Peyer's patch (tissue), 4 donors: Measurements from ENCODE around the gene CDKAL1. TPM values are rescaled to one million over a fixed set of nuclear protein-coding genes. Genes with fewer than 3 reads are reported as not detected.

Source experiments
- DNase-seq, 3 donors: peaks; one replicate each; pipeline ENCODE4 v3.0.0-alpha.2; 2017 to 2019
- H3K27ac ChIP-seq, 4 donors: fragments of 200-600 bp; sonication (generic); one replicate each; pipeline ENCODE4 v1.5.1; 2016 to 2019
- H3K27me3 ChIP-seq, 2 donors: fragments of 200-600 bp; sonication (generic); one replicate each; pipeline ENCODE4 v1.5.1; 2019
- H3K36me3 ChIP-seq, 3 donors: fragments of 200-600 bp; sonication (generic); one replicate each; pipeline ENCODE4 v1.5.1; 2016 to 2019
- H3K4me1 ChIP-seq, 4 donors: fragments of 200-600 bp; sonication (generic); one replicate each; pipeline ENCODE4 v1.5.1; 2016 to 2019
- H3K4me3 ChIP-seq, 4 donors: fragments of 200-600 bp; sonication (generic); 1 replicate in 3 of 4; 2 replicates in 1 of 4; pipeline ENCODE4 v1.5.1; 2016 to 2019; ENCODE audit warnings: mild to moderate bottlenecking in 1 of 4
- H3K9me3 ChIP-seq, 4 donors: fragments of 200-600 bp; sonication (generic); one replicate each; pipeline ENCODE4 v1.5.1; 2016 to 2019; ENCODE audit warnings: mild to moderate bottlenecking in 1 of 4
- POLR2A ChIP-seq, 2 donors: fragments of 450-650 bp; IDR thresholded peaks; one replicate each; pipeline ENCODE4 v1.5.1; 2017; ENCODE audit warnings: antibody characterized with exemption in 2 of 2, mild to moderate bottlenecking in 2 of 2, moderate library complexity in 2 of 2
- total RNA-seq, 4 donors: library from RNA; depleted of rRNA; stranded (reverse); fragments of >200 nt; gene quantifications; one replicate each; pipeline ENCODE4 v1.1.0, GENCODE V29; 2016
- TF ChIP-seq, protein P1 (sequence below), 6 experiments: fragments of 450-650 bp in 4 of 6; fragments of 200-600 bp in 2 of 6; sonication (generic) in 1 of 6; IDR thresholded peaks; one replicate each; pipeline ENCODE4 v1.5.1; 2017 to 2019; ENCODE audit warnings: antibody characterized with exemption in 6 of 6, mild to moderate bottlenecking in 3 of 6, moderate library complexity in 1 of 6

CDKAL1 gene
- total RNA-seq, 4 donors from 2014 or later: 10.3 to 31.4 (median 11.6) TPM

DNA sequence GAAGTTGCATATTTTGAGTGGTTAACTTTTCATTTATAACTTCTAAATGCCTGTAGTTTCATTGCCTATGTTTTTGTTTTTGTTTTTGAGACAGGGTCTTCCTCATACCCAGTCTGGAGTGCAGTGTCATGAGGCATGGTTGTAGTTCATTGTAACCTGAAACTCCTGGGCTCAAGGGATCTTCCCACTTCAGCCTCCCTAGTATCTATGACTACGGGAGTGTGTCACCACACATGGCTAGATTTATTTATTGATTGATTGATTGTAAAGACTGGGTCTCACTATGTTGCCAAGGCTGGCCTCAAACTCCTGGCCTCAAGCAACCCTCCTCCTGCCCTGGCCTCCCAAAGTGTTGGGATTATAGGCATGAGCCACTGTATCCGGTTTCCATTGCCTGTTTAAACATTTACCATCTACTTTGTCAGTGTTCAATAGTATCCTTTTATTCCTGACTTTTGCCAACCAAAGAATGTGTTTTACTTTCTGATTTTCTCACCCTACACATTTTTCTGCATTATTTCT lies 144.6 kb downstream of the CDKAL1 start:
- no peaks in the 10 kb centered on the region for H3K27me3 ChIP-seq
- TF ChIP-seq, protein P1, sequence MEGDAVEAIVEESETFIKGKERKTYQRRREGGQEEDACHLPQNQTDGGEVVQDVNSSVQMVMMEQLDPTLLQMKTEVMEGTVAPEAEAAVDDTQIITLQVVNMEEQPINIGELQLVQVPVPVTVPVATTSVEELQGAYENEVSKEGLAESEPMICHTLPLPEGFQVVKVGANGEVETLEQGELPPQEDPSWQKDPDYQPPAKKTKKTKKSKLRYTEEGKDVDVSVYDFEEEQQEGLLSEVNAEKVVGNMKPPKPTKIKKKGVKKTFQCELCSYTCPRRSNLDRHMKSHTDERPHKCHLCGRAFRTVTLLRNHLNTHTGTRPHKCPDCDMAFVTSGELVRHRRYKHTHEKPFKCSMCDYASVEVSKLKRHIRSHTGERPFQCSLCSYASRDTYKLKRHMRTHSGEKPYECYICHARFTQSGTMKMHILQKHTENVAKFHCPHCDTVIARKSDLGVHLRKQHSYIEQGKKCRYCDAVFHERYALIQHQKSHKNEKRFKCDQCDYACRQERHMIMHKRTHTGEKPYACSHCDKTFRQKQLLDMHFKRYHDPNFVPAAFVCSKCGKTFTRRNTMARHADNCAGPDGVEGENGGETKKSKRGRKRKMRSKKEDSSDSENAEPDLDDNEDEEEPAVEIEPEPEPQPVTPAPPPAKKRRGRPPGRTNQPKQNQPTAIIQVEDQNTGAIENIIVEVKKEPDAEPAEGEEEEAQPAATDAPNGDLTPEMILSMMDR (IDR thresholded peaks at IDR 0.05): no peak
- no peak for TF ChIP-seq POLR2A (IDR thresholded peaks at IDR 0.05)

DNA sequence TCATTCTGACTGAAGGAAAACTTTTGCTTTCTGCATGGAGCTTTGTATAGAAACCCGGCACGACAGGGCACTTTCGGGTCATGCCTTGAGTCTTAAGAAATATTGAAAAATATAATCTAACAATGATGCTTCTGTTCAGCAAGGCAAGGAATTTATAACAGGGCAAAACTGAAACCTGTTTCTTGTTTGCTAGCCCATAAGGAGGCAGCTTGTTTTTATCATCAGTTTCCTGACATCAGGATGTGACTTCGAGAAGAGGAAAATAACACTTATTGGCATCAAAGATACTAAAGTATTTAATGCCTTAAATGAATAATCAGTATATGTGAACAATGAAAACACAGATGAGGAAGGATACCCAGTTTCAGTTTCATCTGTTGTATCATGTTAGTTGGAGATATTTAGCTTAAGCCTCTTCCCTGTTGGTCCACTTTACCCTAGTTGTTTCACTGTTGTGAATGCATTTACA lies 146.5 kb downstream of the CDKAL1 start:
- no peaks in the 10 kb centered on the region for H3K36me3 ChIP-seq
- TF ChIP-seq, protein P1 (IDR thresholded peaks at IDR 0.05): no peak
- no peak for TF ChIP-seq POLR2A (IDR thresholded peaks at IDR 0.05)
- H3K27ac ChIP-seq: no peak overlapping the region
- no peaks in the 10 kb centered on the region for H3K4me1 ChIP-seq
- H3K9me3 ChIP-seq: no peaks in the 10 kb centered on the region
- DNase-seq: no peak
- H3K27me3 ChIP-seq: no peaks in the 10 kb centered on the region
- H3K4me3 ChIP-seq: no peak overlapping the region

More for the DNA sequence above, 144.6 kb downstream of the CDKAL1 start:
- DNase-seq: no peak
- no peaks in the 10 kb centered on the region for H3K9me3 ChIP-seq
- no peaks in the 10 kb centered on the region for H3K4me1 ChIP-seq
- H3K36me3 ChIP-seq: no peaks in the 10 kb centered on the region
- no peak overlapping the region for H3K4me3 ChIP-seq
- no peak overlapping the region for H3K27ac ChIP-seq

DNA sequence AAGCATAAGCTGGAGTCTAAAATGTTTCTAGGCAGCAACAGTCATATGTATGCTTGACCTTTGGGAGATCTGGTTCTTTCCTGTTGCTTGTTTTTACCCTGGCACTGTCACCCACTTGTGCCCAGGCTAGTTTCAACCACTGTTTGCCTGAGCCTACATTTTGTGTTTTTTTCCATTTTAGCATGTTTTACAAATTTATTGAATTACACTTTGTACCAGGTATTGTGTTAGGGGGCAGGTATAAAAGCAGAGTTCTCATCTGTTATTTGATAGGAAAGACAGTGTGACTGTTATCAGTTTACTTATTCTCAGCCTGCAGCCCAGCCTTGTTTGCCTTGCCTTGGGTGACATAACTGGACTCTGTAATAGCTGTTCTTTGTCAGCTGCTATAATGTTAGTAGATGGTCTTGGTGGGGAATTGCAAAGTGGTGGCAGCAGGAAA lies 147.0 kb downstream of the CDKAL1 start:
- no peaks in the 10 kb centered on the region for H3K36me3 ChIP-seq
- H3K27ac ChIP-seq: no peak overlapping the region
- no peak overlapping the region for H3K4me3 ChIP-seq
- no peak for DNase-seq
- TF ChIP-seq, protein P1 (IDR thresholded peaks at IDR 0.05): no peak
- TF ChIP-seq POLR2A (IDR thresholded peaks at IDR 0.05): no peak
- H3K4me1 ChIP-seq: no peaks in the 10 kb centered on the region
- no peaks in the 10 kb centered on the region for H3K27me3 ChIP-seq
- no peaks in the 10 kb centered on the region for H3K9me3 ChIP-seq

DNA sequence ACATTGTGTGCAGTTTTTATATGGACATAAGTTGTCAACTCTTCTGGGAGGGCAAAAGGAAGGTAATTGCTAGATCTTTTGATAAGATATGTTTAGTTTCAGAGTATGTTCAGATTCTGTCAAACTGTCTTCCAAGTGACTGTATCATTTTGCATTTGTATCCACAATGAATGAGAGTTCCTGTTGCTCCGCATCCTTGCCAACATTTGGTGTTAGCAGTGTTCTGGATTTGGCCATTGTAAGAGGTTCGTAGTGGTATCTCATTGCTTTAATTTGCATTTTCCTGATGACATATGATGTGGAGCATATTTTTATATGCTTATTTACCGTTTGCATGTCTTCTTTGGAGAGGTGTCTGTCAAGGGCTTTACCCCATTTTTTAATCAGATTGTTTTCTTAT lies 150.2 kb downstream of the CDKAL1 start:
- Histone ChIP-seq H3K36me3 (no peaks in the 10 kb centered on the region), H3K9me3 (no peaks in the 10 kb centered on the region), H3K27ac (no peak overlapping the region), H3K4me3 (no peak overlapping the region), H3K27me3 (no peaks in the 10 kb centered on the region), H3K4me1 (no peaks in the 10 kb centered on the region)
- no peak for DNase-seq
- TF ChIP-seq, protein P1 (IDR thresholded peaks at IDR 0.05): no peak
- no peak for TF ChIP-seq POLR2A (IDR thresholded peaks at IDR 0.05)

DNA sequence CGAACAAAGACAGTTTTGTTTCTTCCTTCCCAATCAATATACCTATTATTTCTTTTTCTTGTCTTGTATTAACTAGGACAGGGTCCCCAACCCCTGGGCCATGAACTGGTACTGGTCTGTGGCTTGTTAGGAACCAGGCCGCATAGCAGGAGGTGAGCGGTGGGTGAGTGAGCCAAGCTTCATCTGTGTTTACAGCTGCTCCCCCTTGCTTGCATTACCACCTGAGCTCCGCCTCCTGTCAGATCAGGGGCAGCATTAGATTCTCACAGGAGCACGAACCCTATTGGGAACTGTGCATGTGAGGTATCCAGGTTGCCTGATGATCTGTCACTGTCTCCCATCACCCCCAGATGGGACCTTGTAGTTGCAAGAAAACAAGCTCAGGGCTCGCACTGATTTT lies 151.9 kb downstream of the CDKAL1 start:
- H3K36me3 ChIP-seq: no peaks in the 10 kb centered on the region
- no peak for DNase-seq

More for the DNA sequence above, 151.9 kb downstream of the CDKAL1 start:
- Histone ChIP-seq H3K9me3 (no peaks in the 10 kb centered on the region), H3K27ac (no peak overlapping the region), H3K4me1 (no peaks in the 10 kb centered on the region), H3K27me3 (no peaks in the 10 kb centered on the region), H3K4me3 (no peak overlapping the region)
- TF ChIP-seq, protein P1 (IDR thresholded peaks at IDR 0.05): no peak
- no peak for TF ChIP-seq POLR2A (IDR thresholded peaks at IDR 0.05)
